Neural progenitor cell (in vitro differentiated cells): ENCODE data around the gene OLAH.

Experiments used
- CTCF ChIP-seq: fragments of 200-600 bp; sonication (generic); IDR thresholded peaks from 2 replicates; pipeline ENCODE4 v1.5.1; 2017; ENCODE audit warnings: antibody characterized with exemption, mild to moderate bottlenecking
- EZH2 ChIP-seq: fragments of 200-600 bp; sonication (generic); IDR thresholded peaks from 2 replicates; pipeline ENCODE4 v1.6.1; 2017; ENCODE audit warnings: antibody characterized with exemption, mild to moderate bottlenecking, moderate library complexity

DNA sequence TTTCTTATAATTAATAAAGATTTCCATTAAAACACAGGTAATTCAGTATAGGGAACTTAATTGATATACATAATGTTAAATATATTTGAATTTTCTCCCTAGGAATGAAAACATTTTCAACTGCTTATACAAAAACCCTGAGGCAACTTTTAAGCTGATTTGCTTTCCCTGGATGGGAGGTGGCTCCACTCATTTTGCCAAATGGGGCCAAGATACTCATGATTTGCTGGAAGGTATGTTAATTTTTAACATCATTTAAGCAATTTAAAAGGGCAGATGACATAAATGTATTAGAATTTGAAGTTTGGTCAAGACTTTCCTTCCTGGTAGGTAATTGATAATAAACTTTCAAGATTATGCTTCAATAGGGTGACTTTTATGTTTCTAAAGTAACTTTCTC is 5.8 kb downstream of the OLAH start:
- TF ChIP-seq CTCF (no peak), EZH2 (no peak)
